GM23338 (cell line): ENCODE results near the gene ACOXL.

Source experiments
- EZH2 ChIP-seq: fragments of 200-600 bp; sonication (generic); IDR thresholded peaks from one replicate; pipeline ENCODE4 v1.8.0; 2017; ENCODE audit warnings: antibody characterized with exemption, mild to moderate bottlenecking, low read depth; ENCODE audit not compliant: unreplicated experiment
- EZH2phosphoT487 ChIP-seq: fragments of 200-600 bp; sonication (generic); IDR thresholded peaks from one replicate; pipeline ENCODE4 v1.8.1; 2018; ENCODE audit warnings: antibody characterized with exemption; ENCODE audit not compliant: unreplicated experiment
- POLR2AphosphoS5 ChIP-seq: IDR thresholded peaks from 2 replicates; pipeline ENCODE4 v1.6.1; 2016; ENCODE audit warnings: antibody characterized with exemption, low read depth
- ZNF114 ChIP-seq: fragments of 250-450 bp; sonication (Bioruptor Pico); IDR thresholded peaks from 2 replicates; pipeline ENCODE4 v1.5.0; 2020; ENCODE audit warnings: mild to moderate bottlenecking, moderate library complexity
- TF ChIP-seq, protein P1 (sequence below): IDR thresholded peaks from one replicate; pipeline ENCODE4 v1.6.1; 2018; ENCODE audit warnings: antibody characterized with exemption; ENCODE audit not compliant: unreplicated experiment

DNA sequence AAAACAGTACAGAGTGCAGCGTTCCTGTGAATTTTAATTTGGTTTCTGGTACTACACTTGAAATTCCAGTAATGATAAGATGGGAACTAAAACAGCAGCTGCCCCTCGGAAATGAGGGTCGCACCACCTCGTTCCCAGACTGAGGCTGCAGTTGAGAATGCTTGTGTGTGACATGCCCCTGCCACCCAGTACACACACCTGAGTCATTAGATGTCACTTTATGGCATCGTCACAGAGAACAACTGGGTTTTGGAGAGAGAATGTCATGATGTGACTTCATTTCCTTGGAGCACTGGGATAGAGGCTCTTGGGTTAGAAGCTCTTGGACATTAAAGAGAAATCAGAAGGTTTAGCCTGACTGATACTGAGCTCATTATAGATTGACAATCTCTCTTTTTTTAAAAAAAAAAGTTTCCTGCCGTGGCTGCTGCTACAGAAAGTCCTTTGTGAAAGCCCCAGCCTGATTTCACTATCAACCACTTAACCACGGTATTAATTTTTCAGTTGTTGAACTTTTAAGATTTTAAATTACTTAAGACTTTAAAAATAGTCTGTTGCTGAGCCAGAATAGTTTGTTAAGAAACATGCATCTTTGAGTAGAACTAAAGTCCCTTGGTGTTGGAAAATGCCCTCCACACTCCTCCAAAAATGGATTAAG lies 412.9 kb downstream of the ACOXL start:
- no peak for TF ChIP-seq POLR2AphosphoS5
- no peak for TF ChIP-seq ZNF114
- TF ChIP-seq, protein P1, sequence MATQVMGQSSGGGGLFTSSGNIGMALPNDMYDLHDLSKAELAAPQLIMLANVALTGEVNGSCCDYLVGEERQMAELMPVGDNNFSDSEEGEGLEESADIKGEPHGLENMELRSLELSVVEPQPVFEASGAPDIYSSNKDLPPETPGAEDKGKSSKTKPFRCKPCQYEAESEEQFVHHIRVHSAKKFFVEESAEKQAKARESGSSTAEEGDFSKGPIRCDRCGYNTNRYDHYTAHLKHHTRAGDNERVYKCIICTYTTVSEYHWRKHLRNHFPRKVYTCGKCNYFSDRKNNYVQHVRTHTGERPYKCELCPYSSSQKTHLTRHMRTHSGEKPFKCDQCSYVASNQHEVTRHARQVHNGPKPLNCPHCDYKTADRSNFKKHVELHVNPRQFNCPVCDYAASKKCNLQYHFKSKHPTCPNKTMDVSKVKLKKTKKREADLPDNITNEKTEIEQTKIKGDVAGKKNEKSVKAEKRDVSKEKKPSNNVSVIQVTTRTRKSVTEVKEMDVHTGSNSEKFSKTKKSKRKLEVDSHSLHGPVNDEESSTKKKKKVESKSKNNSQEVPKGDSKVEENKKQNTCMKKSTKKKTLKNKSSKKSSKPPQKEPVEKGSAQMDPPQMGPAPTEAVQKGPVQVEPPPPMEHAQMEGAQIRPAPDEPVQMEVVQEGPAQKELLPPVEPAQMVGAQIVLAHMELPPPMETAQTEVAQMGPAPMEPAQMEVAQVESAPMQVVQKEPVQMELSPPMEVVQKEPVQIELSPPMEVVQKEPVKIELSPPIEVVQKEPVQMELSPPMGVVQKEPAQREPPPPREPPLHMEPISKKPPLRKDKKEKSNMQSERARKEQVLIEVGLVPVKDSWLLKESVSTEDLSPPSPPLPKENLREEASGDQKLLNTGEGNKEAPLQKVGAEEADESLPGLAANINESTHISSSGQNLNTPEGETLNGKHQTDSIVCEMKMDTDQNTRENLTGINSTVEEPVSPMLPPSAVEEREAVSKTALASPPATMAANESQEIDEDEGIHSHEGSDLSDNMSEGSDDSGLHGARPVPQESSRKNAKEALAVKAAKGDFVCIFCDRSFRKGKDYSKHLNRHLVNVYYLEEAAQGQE: no peak
- TF ChIP-seq EZH2: no peak
- no peak for TF ChIP-seq EZH2phosphoT487
